ENCODE measurements around the gene KRTAP4-4. TPM values are rescaled to one million over a fixed set of nuclear protein-coding genes. Genes with fewer than 3 reads are reported as not detected.

KRTAP4-4 gene
- total and polyA plus RNA-seq, 2 of the 8 experiments (the other 6 are each of a cell fraction or from before 2014, with no cell fraction given): not detected

DNA sequence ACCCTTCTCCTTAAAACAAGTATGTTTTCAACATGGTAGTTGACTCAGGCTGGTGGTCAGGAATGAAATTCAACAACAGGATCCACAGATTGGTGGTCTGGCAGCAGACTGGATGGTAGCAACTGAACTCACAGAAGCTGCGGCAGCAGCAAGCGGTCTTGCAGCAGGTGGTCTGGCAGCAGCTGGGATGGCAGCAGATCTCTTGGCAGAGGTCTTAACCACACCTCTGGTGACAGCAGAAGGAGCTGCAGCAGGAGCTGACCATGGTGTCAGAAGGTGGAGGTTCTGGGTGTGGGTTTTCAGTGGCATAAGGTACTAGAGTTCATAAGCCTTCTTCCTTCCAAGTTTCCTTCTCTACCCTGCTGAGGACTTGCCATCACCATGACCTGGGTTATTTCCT is 26.3 kb upstream of the KRTAP4-4 start:
- Histone ChIP-seq H3K14ac (ENCODE audit: insufficient read length) (no peak overlapping the region), H3K23ac (ENCODE audit: insufficient read length) (no peak overlapping the region), H3K79me2 (ENCODE audit: control insufficient read depth in 1 of 2, insufficient read depth in 2 of 2, low read length in 2 of 2) (no peaks in the 10 kb centered on the region), H3K4me3 (ENCODE audit: extremely low read depth in 1 of 4, insufficient read depth in 2 of 4, low read depth in 3 of 4, low read length in 4 of 4) (no peak overlapping the region), H2AK5ac (ENCODE audit: low read depth, low read length) (no peak overlapping the region), H2BK5ac (ENCODE audit: low read depth, low read length) (no peak overlapping the region), H3K4me2 (ENCODE audit: insufficient read depth in 1 of 2, low read depth in 2 of 2, low read length in 2 of 2) (no peak overlapping the region), H4K8ac (ENCODE audit: extremely low read depth, insufficient read depth, low read length) (no peak overlapping the region), H3K9me3 (ENCODE audit: insufficient read depth in 2 of 2, low read depth in 1 of 2, low read length in 1 of 2) (no peaks in the 10 kb centered on the region), H3K27ac (ENCODE audit: low read depth, low read length) (no peak overlapping the region), H3K56ac (replicated peaks; ENCODE audit: insufficient read length, low read depth, low read length) (no peak overlapping the region), H2AFZ (ENCODE audit: low read length) (no peak overlapping the region), H3K18ac (ENCODE audit: extremely low read depth, low read length) (no peak overlapping the region), H2BK20ac (ENCODE audit: low read length) (no peak overlapping the region), H2BK120ac (replicated peaks; ENCODE audit: low read depth, low read length) (no peak overlapping the region), H3K23me2 (ENCODE audit: low read depth, low read length) (no peaks in the 10 kb centered on the region; the same call in 1 of the 2 replicates), H3K27me3 (replicated peaks in 1 of 4; ENCODE audit: control insufficient read depth in 3 of 4, extremely low read depth in 1 of 4, insufficient read depth in 3 of 4, low read length in 3 of 4) (no peaks in the 10 kb centered on the region), H2BK12ac (ENCODE audit: low read depth, low read length) (no peak overlapping the region), H3K9ac (replicated peaks in 1 of 4; ENCODE audit: extremely low read depth in 1 of 4, low read depth in 3 of 4, low read length in 3 of 4) (no peak overlapping the region), H3K79me1 (ENCODE audit: low read depth, low read length) (no peaks in the 10 kb centered on the region), H4K91ac (replicated peaks; ENCODE audit: insufficient read length, low read length) (no peak overlapping the region), H2BK15ac (ENCODE audit: low read length) (no peak overlapping the region), H4K20me1 (replicated peaks in 1 of 2; ENCODE audit: control insufficient read depth in 1 of 2, insufficient read depth in 2 of 2, low read length in 2 of 2) (no peaks in the 10 kb centered on the region), H3K36me3 (ENCODE audit: control insufficient read depth in 2 of 4, insufficient read depth in 4 of 4, low read length in 3 of 4) (no peaks in the 10 kb centered on the region), H4K5ac (ENCODE audit: insufficient read length, low read depth, low read length) (no peak overlapping the region), H3K4ac (replicated peaks; ENCODE audit: insufficient read length, low read depth, low read length) (no peak overlapping the region), H3K4me1 (replicated peaks in 1 of 4; ENCODE audit: control insufficient read depth in 3 of 4, insufficient read depth in 4 of 4, low read length in 3 of 4) (no peaks in the 10 kb centered on the region; a peak in 2 of 7 replicates)
- 79% methylated on average over 2 of the region's 2 CpGs; no CpG with 5 or more reads in 1 of the 2 experiments for WGBS, 2 experiments (ENCODE audit: extremely low coverage in 1 of 2, insufficient coverage in 1 of 2, insufficient read length in 1 of 2, insufficient replicate concordance in 2 of 2, low coverage in 1 of 2, low lambda C conversion rate in 2 of 2, missing lambda C conversion rate in 1 of 2)
- no peak for TF ChIP-seq KDM5A (IDR thresholded peaks at IDR 0.05; ENCODE audit: low read length)
- no peak for TF ChIP-seq SUZ12 (IDR thresholded peaks at IDR 0.05; ENCODE audit: low read length)
- TF ChIP-seq KDM4A (IDR thresholded peaks at IDR 0.05; ENCODE audit: low read depth, low read length, severe bottlenecking): no peak
- TF ChIP-seq MAX (IDR thresholded peaks at IDR 0.05): no peak
- no peak for TF ChIP-seq SAP30 (IDR thresholded peaks at IDR 0.05; ENCODE audit: insufficient read depth, insufficient replicate concordance, low read length)
- no peak for TF ChIP-seq BACH1 (IDR thresholded peaks at IDR 0.05; ENCODE audit: low read length)
- TF ChIP-seq SIN3A (conservative IDR thresholded peaks at IDR 0.05 in 1 of 2, IDR thresholded peaks at IDR 0.05 in 1 of 2; ENCODE audit: low read depth in 1 of 2, low read length in 2 of 2): no peak
- no peak for TF ChIP-seq CBX5 (IDR thresholded peaks at IDR 0.05; ENCODE audit: low read depth, low read length)
- no peak for TF ChIP-seq KDM1A (IDR thresholded peaks at IDR 0.05; ENCODE audit: borderline replicate concordance, low read length)
- TF ChIP-seq EZH2 (IDR thresholded peaks at IDR 0.05; ENCODE audit: low read depth, low read length, severe bottlenecking): no peak
- TF ChIP-seq HDAC6 (IDR thresholded peaks at IDR 0.05; ENCODE audit: low read depth, low read length): no peak
- TF ChIP-seq ATF3 (IDR thresholded peaks at IDR 0.05; ENCODE audit: insufficient read depth, low read depth, low read length): no peak
- DNase-seq (ENCODE audit: low read depth in 1 of 2, low spot score in 2 of 2): no peak
- CTCF ChIA-PET (ENCODE audit: partially characterized antibody): interaction anchor here (1.4 kb wide), 1 partner anchor 136 kb away, joined by 3 read pairs; no protein-coding TSS in a partner anchor
- FAIRE-seq: no peak
- POLR2A ChIA-PET (ENCODE audit: partially characterized antibody): interaction anchor here (0.6 kb wide), 1 partner anchor 43 kb away, joined by 3 read pairs; no protein-coding TSS in a partner anchor

Data from H1 (cell line).